Kidney (tissue), 14 donors: ENCODE results near the gene ALDH8A1. TPM values are rescaled to one million over a fixed set of nuclear protein-coding genes. Genes with fewer than 3 reads are reported as not detected.

ENCODE experiments used
- DNase-seq, 5 donors: peaks; one replicate each; pipeline ENCODE4 v3.0.0-alpha.2; 2013 to 2020
- FAIRE-seq: peaks from 2 replicates; lab custom pipeline; 2012; peaks lifted over from hg19 to GRCh38; lab: Jason Lieb, UNC
- H3K27ac ChIP-seq, 2 donors: one replicate each; pipeline ENCODE4 v1.7.0; 2013; ENCODE audit warnings: low read depth in 2 of 2, low read length in 2 of 2, inconsistent platforms in 1 of 2
- H3K27me3 ChIP-seq: one replicate; pipeline ENCODE4 v1.7.1; 2013; ENCODE audit warnings: low read length, inconsistent platforms; ENCODE audit not compliant: control insufficient read depth, insufficient read depth
- H3K36me3 ChIP-seq, 3 donors: one replicate each; pipeline versions ENCODE4 v1.7.0 to v1.7.1; 2013; ENCODE audit warnings: low read length in 3 of 3, control low read depth in 1 of 3, inconsistent platforms in 1 of 3; ENCODE audit not compliant: insufficient read depth in 3 of 3, control insufficient read depth in 2 of 3
- H3K4me1 ChIP-seq, 3 donors: one replicate each; pipeline versions ENCODE4 v1.7.0 to v1.7.1; 2013; ENCODE audit warnings: low read length in 3 of 3, inconsistent platforms in 1 of 3, low read depth in 1 of 3; ENCODE audit not compliant: control insufficient read depth in 2 of 3, insufficient read depth in 2 of 3
- H3K4me3 ChIP-seq, 3 donors: one replicate each; pipeline versions ENCODE4 v1.7.0 to v1.8.1; 2013; ENCODE audit warnings: low read length in 3 of 3, control low read depth in 1 of 3, inconsistent platforms in 1 of 3
- H3K9ac ChIP-seq, 3 donors: one replicate each; pipeline versions ENCODE4 v1.7.0 to v1.7.1; 2013; ENCODE audit warnings: low read length in 3 of 3, control low read depth in 1 of 3, inconsistent platforms in 1 of 3
- H3K9me3 ChIP-seq, 3 donors: one replicate each; pipeline versions ENCODE4 v1.7.0 to v1.7.1; 2013; ENCODE audit warnings: low read length in 3 of 3, control low read depth in 1 of 3, inconsistent platforms in 1 of 3; ENCODE audit not compliant: control insufficient read depth in 2 of 3, insufficient read depth in 1 of 3
- intact Hi-C: fragments of 100-400 bp; cut with DNase I; formaldehyde crosslinking; loops from one replicate; pipeline ENCODE4 v1.11.1; 2022
- microRNA-seq: library from miRNA; unstranded; fragments of <30 nt; microRNA quantifications from one replicate; pipeline ENCODE4 v1.2.0, GENCODE V29; 2020
- polyA plus RNA-seq: library from polyadenylated mRNA; stranded (reverse); fragments of 350-450 nt; fragmentation: Illumina TruSeq; extraction: RNeasy Lipid Tissue Mini Kit (QIAGEN cat#74804); gene quantifications from one replicate; pipeline ENCODE4 v1.2.3, GENCODE V29; 2014; ENCODE audit warnings: low read depth, low replicate concordance; ENCODE audit not compliant: insufficient read depth
- total RNA-seq: library from RNA; stranded (reverse); fragmentation: NEBNext Ultra II Directional; extraction: Animal tissue kit (Norgen Biotek cat#: 25700); gene quantifications from one replicate; pipeline ENCODE4 v1.2.1, GENCODE V29; 2021
- TF ChIP-seq, protein P1 (sequence below): IDR thresholded peaks from 3 replicates; pipeline ENCODE4 v1.5.1; 2012; ENCODE audit warnings: mild to moderate bottlenecking, moderate library complexity, borderline replicate concordance; ENCODE audit not compliant: insufficient read depth; ENCODE audit errors: extremely low read depth
- donor health status: control.
- donor health status: control.
- donor health status: control.
- donor health status: control.
- donor health status: control.
- donor health status: DM: yes; HTN: yes; CAD: no.
- donor health status: Normal renal cell carcinoma (clear cell type).

Gene ALDH8A1
- total and polyA plus RNA-seq, 2 donors from 2014 or later, result 11.2 to 56.7 TPM

DNA sequence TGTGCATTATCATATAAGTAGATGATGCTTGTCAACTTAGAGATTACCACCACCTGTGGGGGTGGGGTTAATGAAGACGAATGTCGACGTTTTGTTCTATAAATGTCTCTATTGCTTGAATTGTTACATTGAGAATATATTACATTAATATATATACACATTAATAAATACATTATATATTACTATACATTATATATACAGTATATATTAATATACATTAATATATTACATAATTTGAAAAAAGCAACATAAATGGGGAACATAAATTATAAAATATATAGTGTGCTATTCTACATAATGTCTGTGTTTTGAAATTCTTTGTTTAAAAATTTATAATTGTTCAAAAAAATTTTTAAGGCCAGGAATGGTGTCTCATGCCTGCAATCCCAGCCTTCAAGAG, 81.1 kb downstream of the ALDH8A1 start:
- H3K4me3 ChIP-seq, result no peak overlapping the region
- no peaks in the 10 kb centered on the region for H3K36me3 ChIP-seq
- DNase-seq (no peak), FAIRE-seq (no peak)
- no peak overlapping the region for H3K27ac ChIP-seq
- H3K4me1 ChIP-seq, result no peaks in the 10 kb centered on the region
- H3K27me3 ChIP-seq, result no peaks in the 10 kb centered on the region
- TF ChIP-seq, protein P1, sequence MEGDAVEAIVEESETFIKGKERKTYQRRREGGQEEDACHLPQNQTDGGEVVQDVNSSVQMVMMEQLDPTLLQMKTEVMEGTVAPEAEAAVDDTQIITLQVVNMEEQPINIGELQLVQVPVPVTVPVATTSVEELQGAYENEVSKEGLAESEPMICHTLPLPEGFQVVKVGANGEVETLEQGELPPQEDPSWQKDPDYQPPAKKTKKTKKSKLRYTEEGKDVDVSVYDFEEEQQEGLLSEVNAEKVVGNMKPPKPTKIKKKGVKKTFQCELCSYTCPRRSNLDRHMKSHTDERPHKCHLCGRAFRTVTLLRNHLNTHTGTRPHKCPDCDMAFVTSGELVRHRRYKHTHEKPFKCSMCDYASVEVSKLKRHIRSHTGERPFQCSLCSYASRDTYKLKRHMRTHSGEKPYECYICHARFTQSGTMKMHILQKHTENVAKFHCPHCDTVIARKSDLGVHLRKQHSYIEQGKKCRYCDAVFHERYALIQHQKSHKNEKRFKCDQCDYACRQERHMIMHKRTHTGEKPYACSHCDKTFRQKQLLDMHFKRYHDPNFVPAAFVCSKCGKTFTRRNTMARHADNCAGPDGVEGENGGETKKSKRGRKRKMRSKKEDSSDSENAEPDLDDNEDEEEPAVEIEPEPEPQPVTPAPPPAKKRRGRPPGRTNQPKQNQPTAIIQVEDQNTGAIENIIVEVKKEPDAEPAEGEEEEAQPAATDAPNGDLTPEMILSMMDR, result no peak
- intact Hi-C loops, result no loop called here
- H3K9me3 ChIP-seq, result no peaks in the 10 kb centered on the region
- no peak overlapping the region for H3K9ac ChIP-seq

Small RNA genes within 50 kb of the gene (microRNA-seq; reads per million reads assigned to microRNA genes)
- gene MIR3662, result not detected

Other genes with a start within 250 kb of the ALDH8A1 start
- 59.1 TPM for gene HBS1L, start 104.7 kb upstream of the ALDH8A1 start, total RNA-seq
- gene HBS1L, start 104.7 kb upstream of the ALDH8A1 start, polyA plus RNA-seq, result 21.0 TPM
- 1.3 TPM for gene MYB, start 231.2 kb upstream of the ALDH8A1 start, total RNA-seq
- not detected for gene MYB, start 231.2 kb upstream of the ALDH8A1 start, polyA plus RNA-seq